Measurements from ENCODE around the gene LSM7. TPM values are rescaled to one million over a fixed set of nuclear protein-coding genes. Genes with fewer than 3 reads are reported as not detected.

LSM7 gene
- total and polyA plus RNA-seq, 9 of the 15 experiments (the other 6 are each of a cell fraction or from before 2014, with no cell fraction given): 40.5 to 690 (median 265) TPM

DNA sequence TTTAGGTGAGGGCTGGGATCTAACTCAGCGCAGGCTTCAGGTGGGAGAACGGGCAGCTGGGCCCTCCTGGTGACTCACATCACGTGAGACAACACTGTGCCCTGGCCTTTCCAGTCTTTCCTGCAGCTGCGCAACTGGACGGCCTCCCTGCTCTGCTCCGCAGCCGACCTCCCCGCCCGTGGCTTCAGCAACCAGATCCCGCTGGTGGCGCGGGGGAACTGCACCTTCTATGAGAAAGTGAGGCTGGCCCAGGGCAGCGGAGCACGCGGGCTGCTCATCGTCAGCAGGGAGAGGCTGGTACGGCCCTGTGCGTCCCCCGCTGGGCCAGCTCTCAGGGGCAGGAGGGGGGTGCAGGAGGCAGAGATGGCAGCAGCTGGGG is 8.9 kb upstream of the LSM7 start:
- Histone ChIP-seq H3K36me3 (ENCODE audit: control insufficient read depth, insufficient read depth, low read length) (peaks cover 46% of the 10 kb centered on the region; the same call in 2 of the 3 replicates), H3K9me1 (ENCODE audit: control insufficient read depth, insufficient read depth, low read length) (no peaks in the 10 kb centered on the region), H3K79me2 (ENCODE audit: control insufficient read depth, insufficient read depth, low read length) (peaks cover 44% of the 10 kb centered on the region), H2AFZ (ENCODE audit: low read depth, low read length) (no peak overlapping the region), H3K4me3 (no peak overlapping the region), H3K27me3 (ENCODE audit: control insufficient read depth in 2 of 2, insufficient read depth in 2 of 2, low read length in 2 of 2) (no peaks in the 10 kb centered on the region), H3K9ac (ENCODE audit: insufficient read depth in 1 of 2, low read depth in 2 of 2, low read length in 2 of 2) (peak overlapping the region in 1 of 2 experiments; percentile 45; a peak in 2 of 4 replicates), H4K20me1 (replicated peaks; ENCODE audit: control insufficient read depth, insufficient read depth, low read length) (no peaks in the 10 kb centered on the region), H3K4me2 (ENCODE audit: insufficient read depth, low read length) (no peak overlapping the region), H3K27ac (ENCODE audit: extremely low read depth, low read depth, low read length) (no peak overlapping the region), H3K4me1 (replicated peaks in 1 of 2; ENCODE audit: control insufficient read depth in 2 of 2, insufficient read depth in 2 of 2, low read length in 2 of 2) (peaks cover 5 to 75% of the 10 kb centered on the region in 2 experiments; a peak in 3 of 5 replicates), H3K9me3 (replicated peaks; ENCODE audit: control insufficient read depth, insufficient read depth, low read depth, low read length) (peaks cover 2% of the 10 kb centered on the region)
- intact Hi-C loops (cut with micrococcal nuclease): no loop called here
- POLR2A ChIA-PET: interaction anchor here (0.5 kb wide), 1 partner anchor 17 kb away, joined by 3 read pairs; no protein-coding TSS in a partner anchor
- CTCF ChIA-PET (ENCODE audit: low intra/inter-chr PET ratio): no interaction called here
- WGBS (ENCODE audit: insufficient coverage, low coverage, missing lambda C conversion rate): 90% methylated on average over 16 of the region's 19 CpGs
- in situ Hi-C loops (cut with MboI): no loop called here
- ATAC-seq: peak; percentile 52; the same call in 2 of the 3 replicates
- TF ChIP-seq, protein P1, sequence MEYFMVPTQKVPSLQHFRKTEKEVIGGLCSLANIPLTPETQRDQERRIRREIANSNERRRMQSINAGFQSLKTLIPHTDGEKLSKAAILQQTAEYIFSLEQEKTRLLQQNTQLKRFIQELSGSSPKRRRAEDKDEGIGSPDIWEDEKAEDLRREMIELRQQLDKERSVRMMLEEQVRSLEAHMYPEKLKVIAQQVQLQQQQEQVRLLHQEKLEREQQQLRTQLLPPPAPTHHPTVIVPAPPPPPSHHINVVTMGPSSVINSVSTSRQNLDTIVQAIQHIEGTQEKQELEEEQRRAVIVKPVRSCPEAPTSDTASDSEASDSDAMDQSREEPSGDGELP (CRISPR knock-in tag; IDR thresholded peaks at IDR 0.05; ENCODE audit: borderline replicate concordance): peak; percentile 32; the same call in 1 of the 2 replicates
- TF ChIP-seq, protein P2, sequence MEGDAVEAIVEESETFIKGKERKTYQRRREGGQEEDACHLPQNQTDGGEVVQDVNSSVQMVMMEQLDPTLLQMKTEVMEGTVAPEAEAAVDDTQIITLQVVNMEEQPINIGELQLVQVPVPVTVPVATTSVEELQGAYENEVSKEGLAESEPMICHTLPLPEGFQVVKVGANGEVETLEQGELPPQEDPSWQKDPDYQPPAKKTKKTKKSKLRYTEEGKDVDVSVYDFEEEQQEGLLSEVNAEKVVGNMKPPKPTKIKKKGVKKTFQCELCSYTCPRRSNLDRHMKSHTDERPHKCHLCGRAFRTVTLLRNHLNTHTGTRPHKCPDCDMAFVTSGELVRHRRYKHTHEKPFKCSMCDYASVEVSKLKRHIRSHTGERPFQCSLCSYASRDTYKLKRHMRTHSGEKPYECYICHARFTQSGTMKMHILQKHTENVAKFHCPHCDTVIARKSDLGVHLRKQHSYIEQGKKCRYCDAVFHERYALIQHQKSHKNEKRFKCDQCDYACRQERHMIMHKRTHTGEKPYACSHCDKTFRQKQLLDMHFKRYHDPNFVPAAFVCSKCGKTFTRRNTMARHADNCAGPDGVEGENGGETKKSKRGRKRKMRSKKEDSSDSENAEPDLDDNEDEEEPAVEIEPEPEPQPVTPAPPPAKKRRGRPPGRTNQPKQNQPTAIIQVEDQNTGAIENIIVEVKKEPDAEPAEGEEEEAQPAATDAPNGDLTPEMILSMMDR (IDR thresholded peaks at IDR 0.05 in 2 of 3, conservative IDR thresholded peaks at IDR 0.05 in 1 of 3; ENCODE audit: insufficient read depth in 2 of 3, low read depth in 1 of 3, low read length in 3 of 3): 0 out of 6 replicates have a peak, but pooled peaks of 1 of the 3 experiments have one; percentile 7
- TF ChIP-seq NBN (IDR thresholded peaks at IDR 0.05; ENCODE audit: low read depth): no peak
- TF ChIP-seq, protein P3, sequence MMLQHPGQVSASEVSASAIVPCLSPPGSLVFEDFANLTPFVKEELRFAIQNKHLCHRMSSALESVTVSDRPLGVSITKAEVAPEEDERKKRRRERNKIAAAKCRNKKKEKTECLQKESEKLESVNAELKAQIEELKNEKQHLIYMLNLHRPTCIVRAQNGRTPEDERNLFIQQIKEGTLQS (IDR thresholded peaks at IDR 0.05): peak; percentile 18; the same call in 1 of the 2 replicates
- TF ChIP-seq, protein P3 (CRISPR knock-in tag; conservative IDR thresholded peaks at IDR 0.05): no peak
- TF ChIP-seq, protein P4, sequence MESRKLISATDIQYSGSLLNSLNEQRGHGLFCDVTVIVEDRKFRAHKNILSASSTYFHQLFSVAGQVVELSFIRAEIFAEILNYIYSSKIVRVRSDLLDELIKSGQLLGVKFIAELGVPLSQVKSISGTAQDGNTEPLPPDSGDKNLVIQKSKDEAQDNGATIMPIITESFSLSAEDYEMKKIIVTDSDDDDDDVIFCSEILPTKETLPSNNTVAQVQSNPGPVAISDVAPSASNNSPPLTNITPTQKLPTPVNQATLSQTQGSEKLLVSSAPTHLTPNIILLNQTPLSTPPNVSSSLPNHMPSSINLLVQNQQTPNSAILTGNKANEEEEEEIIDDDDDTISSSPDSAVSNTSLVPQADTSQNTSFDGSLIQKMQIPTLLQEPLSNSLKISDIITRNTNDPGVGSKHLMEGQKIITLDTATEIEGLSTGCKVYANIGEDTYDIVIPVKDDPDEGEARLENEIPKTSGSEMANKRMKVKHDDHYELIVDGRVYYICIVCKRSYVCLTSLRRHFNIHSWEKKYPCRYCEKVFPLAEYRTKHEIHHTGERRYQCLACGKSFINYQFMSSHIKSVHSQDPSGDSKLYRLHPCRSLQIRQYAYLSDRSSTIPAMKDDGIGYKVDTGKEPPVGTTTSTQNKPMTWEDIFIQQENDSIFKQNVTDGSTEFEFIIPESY (CRISPR knock-in tag; IDR thresholded peaks at IDR 0.05): peak; percentile 99
- no peak for FAIRE-seq
- no TSS peak for BruUV-seq (replicated peaks)
- DNase-seq (ENCODE audit: extremely low read depth in 1 of 4, low spot score in 3 of 4): no peak

Data from K562 (cell line).